ENCODE results near the gene LOXL1.

The LOXL1 gene

DNA sequence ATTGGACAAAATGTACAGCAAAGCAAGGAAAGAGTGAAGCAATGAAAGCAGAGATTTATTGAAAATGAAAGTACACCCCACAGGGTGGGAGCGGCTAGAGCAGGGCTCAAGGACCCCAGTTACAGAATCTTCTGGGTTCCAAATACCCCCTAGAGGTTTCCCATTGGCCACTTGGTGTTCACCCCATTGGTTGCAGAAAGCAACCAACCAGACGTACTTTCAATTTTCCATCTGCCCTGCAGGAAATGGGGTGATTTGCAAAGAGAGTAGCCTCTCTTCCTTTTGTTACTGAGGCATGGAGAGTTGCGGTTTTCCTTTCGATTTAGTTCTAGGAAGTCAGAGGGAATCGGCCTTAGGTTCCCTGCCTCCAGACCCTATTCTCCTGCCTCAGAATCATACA is 70.7 kb downstream of the LOXL1 start:
- peak; percentile 18; the same call in 1 of the 3 replicates for ATAC-seq (ENCODE audit: insufficient read depth, low read depth)
- H3K9ac ChIP-seq (ENCODE audit: low read depth, low read length), result peak overlapping the region; percentile 83
- 0 out of 2 replicates have a peak overlapping the region, but pooled peaks have one; percentile 20 for H2AFZ ChIP-seq (ENCODE audit: low read depth, low read length)
- H3K27ac ChIP-seq (ENCODE audit: low read length), result peak overlapping the region; percentile 49
- peak; percentile 56 for DNase-seq
- H3K27me3 ChIP-seq (ENCODE audit: insufficient read depth, low read length, poor library complexity), result no peaks in the 10 kb centered on the region
- TF ChIP-seq EZH2 (IDR thresholded peaks at IDR 0.05; ENCODE audit: borderline replicate concordance, low read depth, low read length, severe bottlenecking), result no peak
- TF ChIP-seq, protein P1, sequence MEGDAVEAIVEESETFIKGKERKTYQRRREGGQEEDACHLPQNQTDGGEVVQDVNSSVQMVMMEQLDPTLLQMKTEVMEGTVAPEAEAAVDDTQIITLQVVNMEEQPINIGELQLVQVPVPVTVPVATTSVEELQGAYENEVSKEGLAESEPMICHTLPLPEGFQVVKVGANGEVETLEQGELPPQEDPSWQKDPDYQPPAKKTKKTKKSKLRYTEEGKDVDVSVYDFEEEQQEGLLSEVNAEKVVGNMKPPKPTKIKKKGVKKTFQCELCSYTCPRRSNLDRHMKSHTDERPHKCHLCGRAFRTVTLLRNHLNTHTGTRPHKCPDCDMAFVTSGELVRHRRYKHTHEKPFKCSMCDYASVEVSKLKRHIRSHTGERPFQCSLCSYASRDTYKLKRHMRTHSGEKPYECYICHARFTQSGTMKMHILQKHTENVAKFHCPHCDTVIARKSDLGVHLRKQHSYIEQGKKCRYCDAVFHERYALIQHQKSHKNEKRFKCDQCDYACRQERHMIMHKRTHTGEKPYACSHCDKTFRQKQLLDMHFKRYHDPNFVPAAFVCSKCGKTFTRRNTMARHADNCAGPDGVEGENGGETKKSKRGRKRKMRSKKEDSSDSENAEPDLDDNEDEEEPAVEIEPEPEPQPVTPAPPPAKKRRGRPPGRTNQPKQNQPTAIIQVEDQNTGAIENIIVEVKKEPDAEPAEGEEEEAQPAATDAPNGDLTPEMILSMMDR (IDR thresholded peaks at IDR 0.05; ENCODE audit: borderline replicate concordance, extremely low read depth, low read length, poor library complexity, severe bottlenecking), result no peak
- H3K4me3 ChIP-seq (ENCODE audit: low read depth in 1 of 2, low read length in 2 of 2), result peak overlapping the region; percentile 15 to 99; a peak in 3 of 4 replicates
- H4K20me1 ChIP-seq (ENCODE audit: insufficient read depth, low read length), result no peaks in the 10 kb centered on the region
- peaks cover 59% of the 10 kb centered on the region for H3K4me1 ChIP-seq (ENCODE audit: insufficient read depth, low read length)
- no peaks in the 10 kb centered on the region for H3K9me3 ChIP-seq (ENCODE audit: insufficient read depth, low read length, severe bottlenecking)
- peaks cover 62% of the 10 kb centered on the region for H3K79me2 ChIP-seq (ENCODE audit: insufficient read depth, low read length)
- H3K4me2 ChIP-seq (ENCODE audit: insufficient read depth, low read length), result peak overlapping the region; percentile 98
- peaks cover 20% of the 10 kb centered on the region for H3K36me3 ChIP-seq (ENCODE audit: insufficient read depth, low read length)

DNA sequence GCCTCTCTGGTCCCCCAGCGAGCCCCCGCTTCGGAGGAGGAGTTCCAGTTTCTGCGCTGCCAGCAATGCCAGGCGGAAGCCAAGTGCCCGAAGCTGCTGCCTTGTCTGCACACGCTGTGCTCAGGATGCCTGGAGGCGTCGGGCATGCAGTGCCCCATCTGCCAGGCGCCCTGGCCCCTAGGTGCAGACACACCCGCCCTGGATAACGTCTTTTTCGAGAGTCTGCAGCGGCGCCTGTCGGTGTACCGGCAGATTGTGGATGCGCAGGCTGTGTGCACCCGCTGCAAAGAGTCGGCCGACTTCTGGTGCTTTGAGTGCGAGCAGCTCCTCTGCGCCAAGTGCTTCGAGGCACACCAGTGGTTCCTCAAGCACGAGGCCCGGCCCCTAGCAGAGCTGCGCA is 71.7 kb downstream of the LOXL1 start:
- H3K4me2 ChIP-seq (ENCODE audit: insufficient read depth, low read length), result peak overlapping the region; percentile 98

More for the DNA sequence above, 71.7 kb downstream of the LOXL1 start:
- Histone ChIP-seq H3K9ac (ENCODE audit: low read depth, low read length) (no peak overlapping the region), H3K9me3 (ENCODE audit: insufficient read depth, low read length, severe bottlenecking) (no peaks in the 10 kb centered on the region), H3K4me3 (ENCODE audit: low read depth in 1 of 2, low read length in 2 of 2) (no peak overlapping the region), H3K27me3 (ENCODE audit: insufficient read depth, low read length, poor library complexity) (no peaks in the 10 kb centered on the region), H4K20me1 (ENCODE audit: insufficient read depth, low read length) (no peaks in the 10 kb centered on the region), H3K36me3 (ENCODE audit: insufficient read depth, low read length) (peaks cover 25% of the 10 kb centered on the region), H3K4me1 (ENCODE audit: insufficient read depth, low read length) (peaks cover 51% of the 10 kb centered on the region), H3K79me2 (ENCODE audit: insufficient read depth, low read length) (peaks cover 63% of the 10 kb centered on the region), H3K27ac (ENCODE audit: low read length) (no peak overlapping the region; the same call in 1 of the 2 replicates), H2AFZ (ENCODE audit: low read depth, low read length) (no peak overlapping the region)
- ATAC-seq (ENCODE audit: insufficient read depth, low read depth) (no peak), DNase-seq (no peak)
- TF ChIP-seq EZH2 (IDR thresholded peaks at IDR 0.05; ENCODE audit: borderline replicate concordance, low read depth, low read length, severe bottlenecking), result no peak
- TF ChIP-seq, protein P1 (IDR thresholded peaks at IDR 0.05; ENCODE audit: borderline replicate concordance, extremely low read depth, low read length, poor library complexity, severe bottlenecking), result no peak
